RCC 7860 (cell line): ENCODE results near the gene STAT4.
A peak's percentile ranks its signal among the peaks of the same experiment; 100 is the strongest.

Experiments used
- DNase-seq: peaks from one replicate; pipeline ENCODE4 v3.0.0-alpha.2; 2015; ENCODE audit warnings: low spot score
- FAIRE-seq: peaks from 2 replicates; lab custom pipeline; 2012; peaks lifted over from hg19 to GRCh38; lab: Jason Lieb, UNC

STAT4 gene

GRCh38 chr2:191100216-191100615, 50.6 kb downstream of the STAT4 start:
- DNase-seq (no peak), FAIRE-seq (no peak)

- DNase-seq (no peak), FAIRE-seq (no peak)
Measured at GRCh38 chr2:191087311-191087710, 63.5 kb downstream of the STAT4 start.

GRCh38 chr2:191086706-191087105, 64.1 kb downstream of the STAT4 start:
- no peak for FAIRE-seq

DNA sequence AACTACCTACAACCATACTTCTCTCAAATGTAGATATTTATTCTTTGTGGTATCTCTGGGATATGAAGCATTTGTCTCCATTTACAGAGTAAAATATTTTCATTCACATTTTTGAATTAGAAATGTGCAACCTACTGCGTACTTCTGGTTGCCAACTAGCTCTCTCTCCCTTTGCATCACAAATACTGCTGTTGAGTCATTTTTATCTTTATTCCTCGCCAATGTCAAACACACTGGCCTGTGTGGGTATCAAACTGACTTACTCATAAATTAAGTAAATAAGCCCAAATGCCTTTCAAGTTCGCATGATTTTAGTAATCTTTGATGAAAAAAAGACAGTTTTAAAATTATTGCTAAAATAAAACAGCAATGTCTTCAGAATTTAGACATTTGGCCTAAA, 67.3 kb downstream of the STAT4 start:
- FAIRE-seq (no peak), DNase-seq (no peak)

More at GRCh38 chr2:191086706-191087105, 64.1 kb downstream of the STAT4 start:
- no peak for DNase-seq

DNA sequence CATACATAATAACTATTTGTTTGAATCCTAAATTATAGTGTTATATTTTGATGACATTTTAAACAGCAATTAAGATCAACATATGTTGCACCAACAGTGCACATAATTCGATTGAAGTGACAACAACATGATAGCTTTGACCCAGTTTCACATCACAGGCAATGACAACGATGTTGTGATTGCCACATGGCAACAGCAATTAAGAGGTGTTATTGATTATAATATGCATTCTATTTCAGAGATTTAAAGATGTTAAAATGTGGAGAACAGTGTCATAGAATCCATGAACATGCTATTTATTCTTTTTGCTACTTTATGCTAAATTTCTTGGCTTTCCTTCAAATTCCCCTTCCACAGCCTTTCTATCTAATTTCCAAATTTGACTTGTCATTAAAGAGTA, 68.5 kb downstream of the STAT4 start:
- FAIRE-seq = no peak
- DNase-seq = no peak

DNA sequence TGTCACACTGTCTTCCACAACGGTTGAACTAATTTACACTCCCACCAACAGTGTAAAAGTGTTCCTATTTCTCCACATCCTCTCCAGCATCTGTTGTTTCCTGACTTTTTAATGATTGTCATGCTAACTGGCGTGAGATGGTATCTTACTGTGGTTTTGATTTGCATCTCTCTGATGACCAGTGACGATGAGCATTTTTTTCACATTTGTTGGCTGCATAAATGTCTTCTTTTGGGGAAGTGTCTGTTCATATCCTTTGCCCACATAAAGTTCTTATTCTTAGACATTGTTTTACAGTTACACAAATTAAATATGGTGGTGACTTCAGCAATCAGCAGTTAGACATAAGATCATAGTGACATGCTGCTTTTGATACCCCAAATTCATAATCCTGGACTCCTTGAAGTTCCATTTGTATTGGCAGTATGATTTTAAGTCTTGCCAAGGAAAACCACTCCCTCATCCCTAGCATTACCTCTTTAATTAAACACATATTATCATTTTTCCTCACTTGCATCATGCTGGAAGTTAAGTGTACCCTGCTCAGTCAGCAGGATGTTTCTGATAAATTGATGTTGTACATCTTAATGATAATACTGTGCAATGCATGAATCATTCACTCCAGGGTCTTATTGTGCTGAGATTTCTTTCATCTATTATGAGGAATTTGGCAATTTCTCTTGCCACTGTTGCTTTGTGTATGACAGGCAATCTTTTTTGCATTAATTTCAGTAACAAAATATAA, 69.2 kb downstream of the STAT4 start:
- no peak for FAIRE-seq

GRCh38 chr2:191078165-191078867, 72.5 kb downstream of the STAT4 start:
- DNase-seq = no peak
- no peak for FAIRE-seq

More for the DNA sequence above, 69.2 kb downstream of the STAT4 start:
- DNase-seq = no peak

DNA sequence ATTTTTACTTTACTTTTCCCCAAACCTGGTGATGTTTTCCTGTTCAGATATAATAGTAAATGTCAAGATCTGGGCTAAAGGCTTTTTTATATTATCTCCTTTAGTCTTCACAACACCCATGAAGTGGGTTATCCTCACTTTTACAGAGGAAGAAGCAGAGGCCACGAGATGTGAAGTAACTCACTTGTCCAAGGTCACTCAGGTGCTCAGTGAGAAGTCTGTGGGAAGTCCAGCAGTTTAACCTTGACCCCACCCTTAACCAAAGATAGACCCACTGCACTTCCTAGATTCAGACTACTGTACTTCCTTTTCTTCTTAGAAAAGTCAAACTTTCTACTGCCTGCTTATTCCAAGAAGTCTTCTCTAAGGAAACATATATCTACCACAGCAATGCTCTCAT, 80.5 kb downstream of the STAT4 start:
- DNase-seq (no peak), FAIRE-seq (no peak)

- DNase-seq = no peak
- no peak for FAIRE-seq
Measured at GRCh38 chr2:191069606-191070005, 81.2 kb downstream of the STAT4 start.

GRCh38 chr2:191066919-191067233, 83.9 kb downstream of the STAT4 start:
- FAIRE-seq = no peak
- no peak for DNase-seq

GRCh38 chr2:191066197-191066918, 84.4 kb downstream of the STAT4 start:
- no peak for DNase-seq
- no peak for FAIRE-seq

- DNase-seq (no peak), FAIRE-seq (no peak)
Measured at GRCh38 chr2:191065785-191066184, 85.0 kb downstream of the STAT4 start.

GRCh38 chr2:191064590-191064989, 86.2 kb downstream of the STAT4 start:
- FAIRE-seq (no peak), DNase-seq (no peak)

DNA sequence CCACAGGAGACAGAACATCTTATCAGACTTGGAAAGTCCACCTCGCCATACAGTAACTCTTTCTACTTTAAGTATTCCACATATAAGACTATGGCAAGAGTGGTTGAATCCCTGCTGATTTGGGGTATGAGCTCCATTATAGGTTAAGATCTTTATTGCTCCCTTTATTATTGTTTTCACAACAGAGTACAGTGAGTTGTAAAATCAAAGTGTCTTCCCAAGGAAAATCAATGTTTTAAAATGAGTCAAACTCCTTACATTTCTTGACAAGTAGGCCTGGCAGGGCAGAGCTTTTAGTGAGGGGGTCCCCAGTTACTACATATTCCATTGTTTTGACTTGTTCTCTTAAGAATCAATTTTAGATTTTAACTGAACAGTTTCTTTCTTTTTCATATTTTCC, 87.2 kb downstream of the STAT4 start:
- FAIRE-seq = no peak
- no peak for DNase-seq

- no peak for DNase-seq
Measured at GRCh38 chr2:191061381-191061980, 89.3 kb downstream of the STAT4 start.

GRCh38 chr2:191059308-191059707, 91.5 kb downstream of the STAT4 start:
- FAIRE-seq (no peak), DNase-seq (no peak)

More at GRCh38 chr2:191061381-191061980, 89.3 kb downstream of the STAT4 start:
- FAIRE-seq = no peak

DNA sequence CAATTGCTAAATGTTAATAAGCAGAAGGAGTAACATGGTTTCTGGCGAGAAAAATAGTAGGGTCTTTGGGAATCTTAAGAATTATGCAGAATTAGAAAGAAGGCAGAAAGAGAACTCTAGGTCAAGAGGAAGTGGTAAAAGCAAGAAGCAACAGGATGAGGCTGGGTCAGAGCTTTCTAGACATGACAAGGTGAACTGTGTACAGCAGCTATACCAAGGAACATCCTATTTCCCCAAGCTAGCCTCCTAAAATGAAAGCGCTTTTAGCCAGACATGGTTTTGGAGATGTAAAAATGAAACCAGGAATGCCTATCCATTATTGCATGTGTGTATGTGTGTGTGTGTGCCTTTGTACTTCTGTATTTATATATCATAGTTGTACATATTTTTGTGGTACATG, 94.6 kb downstream of the STAT4 start:
- FAIRE-seq (no peak), DNase-seq (no peak)

GRCh38 chr2:191053256-191053655, 97.5 kb downstream of the STAT4 start:
- DNase-seq (no peak), FAIRE-seq (no peak)

DNA sequence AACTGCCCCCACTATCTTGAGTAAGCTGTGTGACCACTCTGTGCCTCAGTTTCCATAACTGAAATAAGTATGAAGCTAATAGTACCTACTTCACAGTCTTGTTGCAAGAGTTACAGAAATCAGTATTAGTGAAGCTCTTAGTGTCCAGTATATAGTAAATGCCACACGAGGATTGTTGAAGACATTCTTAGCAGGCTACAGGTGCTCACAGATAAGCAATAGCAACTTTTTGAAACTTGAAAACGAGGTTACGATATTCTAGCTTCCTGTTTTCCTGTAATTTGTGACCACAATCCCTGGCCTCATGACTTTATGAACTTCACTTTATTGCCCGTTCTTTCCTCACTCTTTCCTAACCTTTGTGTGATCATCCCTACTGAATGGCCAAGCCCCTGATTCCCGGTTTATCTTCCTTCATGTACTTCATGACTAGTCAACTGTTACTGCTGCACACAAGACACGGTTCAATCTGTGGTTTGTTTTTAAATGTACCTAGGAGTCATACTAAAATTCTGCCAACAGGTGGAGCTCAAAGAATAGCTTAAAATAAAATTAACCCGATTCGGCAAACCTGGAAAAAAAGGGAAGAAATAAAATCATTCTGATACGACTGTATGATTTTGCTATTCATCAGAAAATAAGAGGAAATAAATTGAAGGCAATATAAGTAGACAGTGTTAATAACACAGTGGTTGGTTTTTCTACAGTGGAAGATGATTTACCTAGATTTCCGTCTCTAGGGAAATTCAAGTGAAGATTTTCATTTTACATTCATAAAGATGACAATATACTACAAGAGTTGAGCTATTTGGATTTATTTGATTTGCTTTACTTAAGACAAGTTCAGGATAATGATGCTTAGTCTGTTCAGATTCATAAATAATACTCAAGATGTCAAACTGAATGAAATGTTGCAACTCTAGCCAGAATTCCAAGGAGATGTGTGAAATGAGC, 98.7 kb downstream of the STAT4 start:
- peak; percentile 66 for DNase-seq
- peak; percentile 90 for FAIRE-seq

GRCh38 chr2:191051177-191051576, 99.6 kb downstream of the STAT4 start:
- no peak for DNase-seq
- FAIRE-seq = no peak
